Measurements from ENCODE around the gene ABCB7.

Gene ABCB7

GRCh38 chrX:75115707-75116413, 40.2 kb downstream of the ABCB7 start:
- no peak for TF ChIP-seq CTCF (IDR thresholded peaks at IDR 0.05; ENCODE audit: low read depth, low read length, missing control alignments)
- H3K4me3 ChIP-seq (replicated peaks; ENCODE audit: low read depth, low read length) = no peak overlapping the region
- no peak for DNase-seq (ENCODE audit: extremely low read depth, low read depth)

- no peak overlapping the region for H3K4me3 ChIP-seq (replicated peaks; ENCODE audit: low read depth, low read length)
- DNase-seq (ENCODE audit: extremely low read depth, low read depth) = no peak
- TF ChIP-seq CTCF (IDR thresholded peaks at IDR 0.05; ENCODE audit: low read depth, low read length, missing control alignments) = no peak
These were observed 41.4 kb downstream of the ABCB7 start for GRCh38 chrX:75114638-75115037.

DNA sequence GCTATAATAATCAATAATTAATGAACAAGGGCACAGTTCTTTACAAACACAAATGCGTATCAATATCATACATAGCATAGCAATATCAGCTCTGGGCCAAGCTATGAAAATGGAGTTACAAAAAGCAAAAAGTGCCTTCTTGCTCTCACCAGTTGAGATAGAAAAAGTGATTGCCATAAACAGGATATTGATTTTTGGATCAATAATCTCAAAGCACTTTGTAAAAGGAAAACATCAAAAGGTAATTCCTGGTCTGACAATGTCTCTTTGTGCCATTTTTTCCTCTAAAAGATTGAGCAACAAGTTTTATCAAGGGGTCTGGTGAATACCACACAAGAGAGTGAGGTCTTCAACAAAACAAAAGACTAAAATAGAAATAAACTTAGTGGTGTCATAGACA, 42.4 kb downstream of the ABCB7 start:
- no peak for TF ChIP-seq CTCF (IDR thresholded peaks at IDR 0.05; ENCODE audit: low read depth, low read length, missing control alignments)
- DNase-seq (ENCODE audit: extremely low read depth, low read depth) = no peak
- no peak overlapping the region for H3K4me3 ChIP-seq (replicated peaks; ENCODE audit: low read depth, low read length)

DNA sequence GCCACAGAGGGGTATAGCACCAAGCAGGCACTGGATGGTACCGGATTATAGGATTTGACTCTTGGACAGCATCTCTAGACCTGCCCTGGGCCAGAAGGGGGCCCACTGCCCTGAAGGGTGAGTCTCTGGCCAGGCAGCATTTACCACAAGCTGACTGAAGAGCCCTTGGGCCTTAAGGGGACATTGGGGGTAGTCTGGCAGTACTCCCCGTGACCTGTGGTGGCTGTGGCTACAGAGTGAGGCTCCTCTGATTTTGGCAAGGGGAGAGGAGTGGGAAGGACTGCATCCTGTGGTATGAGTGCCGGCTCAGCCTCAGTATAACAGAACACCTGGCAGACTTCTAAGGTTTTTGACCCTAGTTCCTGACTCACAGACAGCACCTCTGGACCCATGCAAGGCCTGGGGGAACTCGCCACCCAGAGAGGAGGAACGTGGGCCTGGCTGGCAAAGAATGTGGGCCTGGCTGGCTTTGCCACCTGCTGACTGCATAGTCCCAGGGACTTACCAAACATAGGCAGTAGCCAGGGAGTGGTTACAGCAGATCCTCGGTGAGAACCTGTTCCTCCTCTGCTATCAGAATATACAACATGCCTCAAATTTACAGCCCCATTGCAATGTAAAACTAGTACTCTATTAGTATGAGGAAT, 48.1 kb downstream of the ABCB7 start:
- no peak for DNase-seq (ENCODE audit: extremely low read depth, low read depth)
- no peak for TF ChIP-seq CTCF (IDR thresholded peaks at IDR 0.05; ENCODE audit: low read depth, low read length, missing control alignments)
- H3K4me3 ChIP-seq (replicated peaks; ENCODE audit: low read depth, low read length) = no peak overlapping the region

DNA sequence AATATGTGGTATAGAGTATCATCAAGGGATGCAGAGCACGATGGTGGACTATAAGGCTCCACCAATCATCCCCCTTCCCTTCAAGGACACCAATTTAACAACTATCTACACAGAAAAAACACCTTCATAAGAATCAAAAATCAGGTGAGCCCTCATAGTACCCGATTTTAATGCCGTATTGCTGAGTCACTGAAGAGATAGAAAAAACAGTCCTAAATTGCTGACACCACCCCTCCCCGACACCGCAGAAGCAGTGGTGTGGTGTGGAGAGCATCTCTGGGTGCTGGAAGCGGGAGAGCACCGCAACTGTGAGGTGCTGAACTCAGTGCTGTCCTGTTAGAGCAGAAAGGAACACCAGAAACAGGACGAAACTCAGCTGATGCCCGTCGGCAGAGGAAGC, 49.3 kb downstream of the ABCB7 start:
- no peak overlapping the region for H3K4me3 ChIP-seq (replicated peaks; ENCODE audit: low read depth, low read length)
- TF ChIP-seq CTCF (IDR thresholded peaks at IDR 0.05; ENCODE audit: low read depth, low read length, missing control alignments) = no peak

GRCh38 chrX:75096331-75096730, 59.8 kb downstream of the ABCB7 start:
- no peak overlapping the region for H3K4me3 ChIP-seq (replicated peaks; ENCODE audit: low read depth, low read length)
- DNase-seq (ENCODE audit: extremely low read depth, low read depth) = no peak
- TF ChIP-seq CTCF (IDR thresholded peaks at IDR 0.05; ENCODE audit: low read depth, low read length, missing control alignments) = no peak

More for the DNA sequence above, 49.3 kb downstream of the ABCB7 start:
- DNase-seq (ENCODE audit: extremely low read depth, low read depth) = no peak
